GM19193 (cell line): ENCODE measurements around the gene TLR9.

Experiments used
- POLR2A ChIP-seq: IDR thresholded peaks from 4 replicates; pipeline ENCODE4 v1.6.1; 2011; ENCODE audit not compliant: insufficient read depth, insufficient read length; ENCODE audit errors: extremely low read depth

Gene TLR9

GRCh38 chr3:52228266-52228665, 2.8 kb upstream of the TLR9 start:
- TF ChIP-seq POLR2A: no peak

- no peak for TF ChIP-seq POLR2A
Observed at GRCh38 chr3:52227766-52228165, 2.3 kb upstream of the TLR9 start.

GRCh38 chr3:52227117-52227516, 1.7 kb upstream of the TLR9 start:
- no peak for TF ChIP-seq POLR2A

GRCh38 chr3:52226229-52226817, 878 bp upstream of the TLR9 start:
- TF ChIP-seq POLR2A: no peak

GRCh38 chr3:52223449-52224408, 1.7 kb downstream of the TLR9 start:
- no peak for TF ChIP-seq POLR2A

GRCh38 chr3:52222319-52223221, 2.9 kb downstream of the TLR9 start:
- no peak for TF ChIP-seq POLR2A

GRCh38 chr3:52221563-52222318, 3.7 kb downstream of the TLR9 start:
- TF ChIP-seq POLR2A: no peak

GRCh38 chr3:52221141-52221562, 4.3 kb downstream of the TLR9 start:
- no peak for TF ChIP-seq POLR2A

GRCh38 chr3:52220380-52221026, 4.9 kb downstream of the TLR9 start:
- TF ChIP-seq POLR2A: no peak

- no peak for TF ChIP-seq POLR2A
Observed at GRCh38 chr3:52218937-52219650, 6.4 kb downstream of the TLR9 start.

- no peak for TF ChIP-seq POLR2A
Observed at GRCh38 chr3:52218454-52218853, 7.0 kb downstream of the TLR9 start.

- TF ChIP-seq POLR2A: no peak
Observed at GRCh38 chr3:52218026-52218425, 7.4 kb downstream of the TLR9 start.

GRCh38 chr3:52217409-52217805, 8.0 kb downstream of the TLR9 start:
- no peak for TF ChIP-seq POLR2A
